Astrocyte of the cerebellum (primary cell): Measurements from ENCODE around the gene SLC39A11.

Source experiments
- DNase-seq: peaks from one replicate; pipeline ENCODE4 v3.0.0-alpha.2; 2011; ENCODE audit warnings: low read depth
- H3K4me3 ChIP-seq: 2 replicates; pipeline ENCODE4 v1.5.1; 2011; ENCODE audit warnings: mild to moderate bottlenecking, low read depth, low read length, moderate library complexity
- in situ Hi-C: cut with HindIII; loops from 2 replicates; pipeline ENCODE4 v1.10.0; 2017; ENCODE audit warnings: low sequenced_read_pairs
- TF ChIP-seq, protein P1 (sequence below): IDR thresholded peaks from 2 replicates; pipeline ENCODE4 v1.5.1; 2012; ENCODE audit warnings: low read length, low read depth, moderate library complexity, mild to moderate bottlenecking; ENCODE audit errors: missing control alignments

Gene SLC39A11

DNA sequence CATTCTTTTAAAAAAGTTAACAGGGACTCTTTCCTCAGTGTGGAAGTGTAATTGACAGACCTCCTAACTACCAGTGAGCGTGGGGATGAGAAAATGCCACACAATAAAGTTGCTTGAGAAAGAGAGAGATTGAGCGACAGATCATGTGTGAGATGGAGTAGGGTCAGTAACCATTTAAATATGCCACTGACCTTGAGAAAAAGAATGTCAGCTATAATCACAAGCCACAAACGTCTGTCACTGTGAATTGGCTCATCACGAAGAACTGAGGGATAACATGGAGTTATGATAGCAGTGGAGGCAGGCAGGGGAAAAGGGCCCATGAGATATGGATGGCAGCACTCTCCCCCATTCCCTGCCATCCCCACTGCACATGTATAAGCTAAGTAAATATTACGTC, 253.9 kb downstream of the SLC39A11 start:
- in situ Hi-C loops = no loop called here
- DNase-seq = no peak
- H3K4me3 ChIP-seq = no peak overlapping the region
- TF ChIP-seq, protein P1, sequence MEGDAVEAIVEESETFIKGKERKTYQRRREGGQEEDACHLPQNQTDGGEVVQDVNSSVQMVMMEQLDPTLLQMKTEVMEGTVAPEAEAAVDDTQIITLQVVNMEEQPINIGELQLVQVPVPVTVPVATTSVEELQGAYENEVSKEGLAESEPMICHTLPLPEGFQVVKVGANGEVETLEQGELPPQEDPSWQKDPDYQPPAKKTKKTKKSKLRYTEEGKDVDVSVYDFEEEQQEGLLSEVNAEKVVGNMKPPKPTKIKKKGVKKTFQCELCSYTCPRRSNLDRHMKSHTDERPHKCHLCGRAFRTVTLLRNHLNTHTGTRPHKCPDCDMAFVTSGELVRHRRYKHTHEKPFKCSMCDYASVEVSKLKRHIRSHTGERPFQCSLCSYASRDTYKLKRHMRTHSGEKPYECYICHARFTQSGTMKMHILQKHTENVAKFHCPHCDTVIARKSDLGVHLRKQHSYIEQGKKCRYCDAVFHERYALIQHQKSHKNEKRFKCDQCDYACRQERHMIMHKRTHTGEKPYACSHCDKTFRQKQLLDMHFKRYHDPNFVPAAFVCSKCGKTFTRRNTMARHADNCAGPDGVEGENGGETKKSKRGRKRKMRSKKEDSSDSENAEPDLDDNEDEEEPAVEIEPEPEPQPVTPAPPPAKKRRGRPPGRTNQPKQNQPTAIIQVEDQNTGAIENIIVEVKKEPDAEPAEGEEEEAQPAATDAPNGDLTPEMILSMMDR = no peak

DNA sequence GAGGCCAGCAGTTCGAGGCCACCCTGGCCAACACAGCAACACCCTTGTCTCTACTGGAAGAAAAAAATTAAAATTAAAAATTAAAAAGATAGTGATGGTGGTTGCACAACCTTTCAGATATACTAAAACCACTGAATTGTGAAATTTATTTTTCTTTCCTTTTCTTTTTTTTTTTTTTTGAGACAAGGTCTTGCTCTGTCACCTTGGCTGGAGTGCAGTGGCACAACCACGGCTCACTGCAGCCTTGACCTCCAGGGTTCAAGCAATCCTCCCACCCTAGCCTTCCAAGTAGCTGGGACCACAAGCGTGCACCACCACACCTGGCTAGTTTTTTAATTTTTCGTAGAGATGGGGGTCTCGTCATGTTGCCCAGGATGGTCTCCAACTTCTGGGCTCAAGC, 254.4 kb downstream of the SLC39A11 start:
- in situ Hi-C loops = no loop called here
- DNase-seq = no peak
- TF ChIP-seq, protein P1 = no peak
- H3K4me3 ChIP-seq = no peak overlapping the region

DNA sequence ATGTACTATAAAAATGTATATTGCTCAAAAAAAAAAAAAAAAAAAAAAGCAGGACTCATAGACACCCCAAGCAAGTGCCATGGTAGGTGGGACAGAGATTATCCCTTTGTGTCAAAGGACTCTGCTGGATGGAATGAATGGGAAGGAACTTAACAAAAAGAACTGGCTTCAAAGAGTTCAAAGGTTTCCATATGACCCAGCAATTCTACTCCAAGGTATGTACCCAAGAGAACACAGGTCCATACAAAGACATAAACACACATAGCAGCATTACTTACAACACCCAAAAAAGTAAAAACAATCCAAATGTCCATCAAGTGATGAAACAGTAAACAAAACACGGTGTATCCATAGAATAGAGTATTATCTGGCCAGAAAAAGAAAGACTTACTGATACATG, 255.2 kb downstream of the SLC39A11 start:
- no peak for DNase-seq
- no peak overlapping the region for H3K4me3 ChIP-seq
- in situ Hi-C loops = no loop called here
- TF ChIP-seq, protein P1 = no peak

DNA sequence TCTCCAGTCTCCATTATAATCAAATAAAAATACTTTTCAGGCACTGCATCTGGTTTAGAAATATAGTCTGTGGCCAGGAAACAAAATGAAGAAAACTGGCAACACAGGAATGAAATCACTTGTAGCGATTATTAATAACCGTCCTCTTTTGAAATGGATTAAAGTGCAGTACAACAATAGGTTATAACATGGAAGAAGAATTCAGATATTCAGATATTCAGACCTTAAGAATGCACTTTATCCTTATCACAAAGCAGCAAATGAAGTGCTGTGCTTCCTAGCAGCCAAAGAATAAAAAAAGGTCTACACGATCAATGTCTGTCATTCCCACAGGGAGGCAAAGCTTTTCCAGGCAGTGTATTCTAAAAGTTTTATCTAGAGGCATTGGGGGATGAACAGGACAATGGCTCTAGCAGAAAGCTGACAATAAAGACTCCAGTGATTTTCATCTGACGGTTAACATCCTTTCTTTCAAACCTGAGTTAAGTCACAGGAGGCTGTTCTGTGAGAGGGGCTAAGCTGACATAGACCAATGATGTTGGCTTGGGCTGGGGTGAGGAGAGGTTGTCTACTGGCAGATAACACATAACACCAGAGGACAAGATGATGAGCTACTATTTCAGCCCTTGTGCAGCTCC, 259.2 kb downstream of the SLC39A11 start:
- in situ Hi-C loops = no loop called here
- DNase-seq = no peak
- H3K4me3 ChIP-seq = no peak overlapping the region
- TF ChIP-seq, protein P1 = no peak

DNA sequence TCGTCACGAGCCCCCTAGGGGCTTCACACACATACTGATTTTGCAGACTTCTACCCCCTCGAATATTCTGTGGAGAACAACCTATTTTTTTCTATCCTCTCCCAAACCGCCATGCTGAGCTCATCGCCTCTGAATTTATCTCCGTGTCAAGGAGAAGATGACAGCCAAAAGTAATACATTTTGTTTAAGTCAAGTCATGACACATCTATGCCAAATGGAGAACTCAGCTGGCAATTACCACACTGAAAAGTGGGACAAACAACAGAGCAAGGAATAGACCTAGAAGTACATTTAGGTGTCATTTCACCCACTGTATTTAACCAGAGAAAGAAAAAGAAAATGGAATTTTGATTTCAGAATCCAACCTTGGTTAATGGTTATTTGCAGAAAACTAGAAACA, 260.2 kb downstream of the SLC39A11 start:
- in situ Hi-C loops = no loop called here
- TF ChIP-seq, protein P1 = no peak
- no peak for DNase-seq
- H3K4me3 ChIP-seq = no peak overlapping the region

DNA sequence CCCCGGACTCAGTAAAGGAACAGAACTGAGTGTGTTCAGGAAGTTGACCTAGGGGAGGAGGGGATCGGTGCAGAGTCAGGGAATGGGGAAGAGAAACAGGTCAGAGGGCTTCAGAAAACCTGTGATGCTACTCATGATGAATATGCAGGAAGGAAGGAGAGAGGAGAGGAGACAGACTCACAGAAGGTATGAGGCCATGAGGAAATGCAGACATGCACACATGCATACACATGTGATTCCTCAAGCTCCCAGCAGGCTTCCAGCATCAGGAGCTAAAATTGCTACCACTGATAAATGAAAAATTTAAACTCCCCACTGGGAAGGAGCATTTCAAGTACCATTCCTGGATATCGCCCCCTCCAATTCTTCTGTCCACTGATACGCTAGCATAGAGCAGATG, 262.6 kb downstream of the SLC39A11 start:
- no peak for DNase-seq
- H3K4me3 ChIP-seq = no peak overlapping the region
- in situ Hi-C loops = no loop called here
- TF ChIP-seq, protein P1 = no peak
